Measurements from ENCODE around the gene KIT.

GRCh38 chr4:54626113-54626512 is 31.6 kb upstream of the KIT start:
- TF ChIP-seq CTCF (IDR thresholded peaks at IDR 0.05; ENCODE audit: low read length) (no peak), EZH2phosphoT487 (IDR thresholded peaks at IDR 0.05; ENCODE audit: low read length) (no peak), EZH2 (optimal IDR thresholded peaks at IDR 0.05; ENCODE audit: low read depth, low read length) (no peak)
